HCT116 (cell line): ENCODE data around the gene LRRC61. TPM values are rescaled to one million over a fixed set of nuclear protein-coding genes. Genes with fewer than 3 reads are reported as not detected.
A peak's percentile ranks its signal among the peaks of the same experiment; 100 is the strongest.

Experiments used
- ATAC-seq: fragments of 200-7000 bp; cut with Tn5 transposase; 2 replicates; pipeline ENCODE4 v1.9.1; 2020; ENCODE audit warnings: mild to moderate bottlenecking, moderate library complexity
- Bru-seq: library from RNA; stranded (reverse); fragments of 400-500 nt; gene quantifications from one replicate; lab custom pipeline; 2021; lab: Mats Ljungman, UMichigan
- BruChase-seq, 2 experiments: library from RNA; stranded (reverse); fragments of 400-500 nt; gene quantifications; one replicate each; lab custom pipeline; 2021; lab: Mats Ljungman, UMichigan
- BruUV-seq: library from RNA; stranded (reverse); fragments of 400-500 nt; replicated peaks from 2 replicates; lab custom pipeline; 2021; lab: Mats Ljungman, UMichigan
- CTCF ChIA-PET: fragments of 300-600 bp; sonication (Branson Sonifier 250); formaldehyde crosslinking; loops from one replicate; lab custom pipeline; 2021; ENCODE audit warnings: antibody characterized with exemption; lab: Charles Lee
- POLR2A ChIA-PET: fragments of 300-600, 350-600 bp; sonication (Branson Sonifier 250); formaldehyde crosslinking; loops from one replicate; lab custom pipeline; 2021; ENCODE audit warnings: antibody characterized with exemption; lab: Charles Lee
- RAD21 ChIA-PET, 2 experiments: fragments of 300-600 bp; sonication (Branson Sonifier 250); formaldehyde crosslinking; loops; one replicate each; lab custom pipeline; 2023; ENCODE audit warnings: low total read pairs in 2 of 2; ENCODE audit not compliant: uncharacterized antibody in 2 of 2, unreplicated experiment in 2 of 2, low non-redundant PET in 1 of 2; lab: Charles Lee
- DNase-seq: peaks from one replicate; pipeline ENCODE4 v3.0.0-alpha.2; 2010; ENCODE audit warnings: low read depth, low spot score
- H2AFZ ChIP-seq: fragments of 200-600 bp; shearing (Covaris generic), sonication (generic); 2 replicates; pipeline ENCODE4 v1.6.1; 2017; ENCODE audit warnings: low read depth, mixed run types, mixed read lengths, antibody characterized with exemption, low read length; ENCODE audit not compliant: poor library complexity, severe bottlenecking
- H3K27ac ChIP-seq: 2 replicates; pipeline ENCODE4 v1.5.1; 2012; ENCODE audit warnings: low read depth, low read length
- H3K27me3 ChIP-seq: fragments of 200-600 bp; sonication (generic); 2 replicates; pipeline ENCODE4 v1.6.1; 2016; ENCODE audit warnings: mixed run types, low read length, mixed read lengths; ENCODE audit not compliant: insufficient read depth
- H3K36me3 ChIP-seq, 2 experiments: fragments of 200-500 bp in 1 of 2; fragments of 200-600 bp in 1 of 2; sonication (Bioruptor generic) in 1 of 2; sonication (generic) in 1 of 2; 2 replicates each; pipeline versions ENCODE4 v1.5.1 to v1.6.1; 2014 to 2016; ENCODE audit warnings: low read length in 2 of 2, inconsistent platforms in 1 of 2, mixed read lengths in 1 of 2, mixed run types in 1 of 2; ENCODE audit not compliant: insufficient read depth in 2 of 2, control insufficient read depth in 1 of 2
- H3K4me1 ChIP-seq, 2 experiments: fragments of 200-600 bp in 1 of 2; sonication (generic) in 1 of 2; 2 replicates each; pipeline versions ENCODE4 v1.5.1 to v1.6.1; 2012 to 2017; ENCODE audit warnings: low read length in 2 of 2, inconsistent platforms in 1 of 2, mild to moderate bottlenecking in 1 of 2, mixed read lengths in 1 of 2, mixed run types in 1 of 2, moderate library complexity in 1 of 2; ENCODE audit not compliant: insufficient read depth in 2 of 2, control insufficient read depth in 1 of 2
- H3K4me2 ChIP-seq: fragments of 200-600 bp; sonication (generic); 2 replicates; pipeline ENCODE4 v1.6.1; 2017; ENCODE audit warnings: mixed run types, low read length, mixed read lengths
- H3K4me3 ChIP-seq, 2 experiments: fragments of 200-600 bp in 1 of 2; sonication (generic) in 1 of 2; replicated peaks in 1 of 2; 2 replicates each; pipeline ENCODE4 v1.5.1; 2011 to 2016; ENCODE audit warnings: low read length in 2 of 2, control low read depth in 1 of 2, low read depth in 1 of 2, mild to moderate bottlenecking in 1 of 2, mixed read lengths in 1 of 2, mixed run types in 1 of 2
- H3K79me2 ChIP-seq: fragments of 200-600 bp; sonication (generic); 2 replicates; pipeline ENCODE4 v1.6.1; 2017; ENCODE audit warnings: mild to moderate bottlenecking, mixed run types, low read length, moderate library complexity, mixed read lengths; ENCODE audit not compliant: insufficient read depth
- H3K9ac ChIP-seq: fragments of 200-600 bp; sonication (generic); 2 replicates; pipeline ENCODE4 v1.6.1; 2016; ENCODE audit warnings: low read length, mixed read lengths
- H3K9me2 ChIP-seq: fragments of 200-600 bp; sonication (generic), shearing (Covaris generic); 2 replicates; pipeline ENCODE4 v1.6.1; 2017; ENCODE audit warnings: mixed run types, mild to moderate bottlenecking, moderate library complexity; ENCODE audit not compliant: insufficient read depth
- H3K9me3 ChIP-seq, 2 experiments: fragments of 200-500 bp in 1 of 2; fragments of 200-600 bp in 1 of 2; sonication (Bioruptor generic) in 1 of 2; sonication (generic) in 1 of 2; 2 replicates each; pipeline ENCODE4 v1.6.1; 2014 to 2017; ENCODE audit warnings: low read length in 2 of 2, mixed read lengths in 2 of 2, inconsistent platforms in 1 of 2, low read depth in 1 of 2, mild to moderate bottlenecking in 1 of 2, mixed run types in 1 of 2, moderate library complexity in 1 of 2; ENCODE audit not compliant: control insufficient read depth in 1 of 2, insufficient read depth in 1 of 2
- H4K20me1 ChIP-seq: fragments of 200-600 bp; sonication (generic), shearing (Covaris generic); 2 replicates; pipeline ENCODE4 v1.6.1; 2017; ENCODE audit warnings: mixed run types, mild to moderate bottlenecking, moderate library complexity; ENCODE audit not compliant: insufficient read depth
- CBX3 ChIP-seq: IDR thresholded peaks from 2 replicates; pipeline ENCODE4 v1.6.1; 2012; ENCODE audit warnings: low read depth
- EGR1 ChIP-seq: IDR thresholded peaks from 2 replicates; pipeline ENCODE4 v1.6.1; 2012; ENCODE audit warnings: low read depth
- EZH2 ChIP-seq: fragments of 200-600 bp; sonication (generic); IDR thresholded peaks from 2 replicates; pipeline ENCODE4 v1.6.1; 2017; ENCODE audit warnings: antibody characterized with exemption, mixed run types
- POLR2A ChIP-seq: IDR thresholded peaks from 2 replicates; pipeline ENCODE4 v1.7.0; 2011; ENCODE audit warnings: borderline replicate concordance; ENCODE audit not compliant: insufficient read depth, insufficient read length; ENCODE audit errors: extremely low read depth
- POLR2AphosphoS5 ChIP-seq: IDR thresholded peaks from 2 replicates; pipeline ENCODE4 v1.6.1; 2011; ENCODE audit warnings: mild to moderate bottlenecking, low read depth, low read length, moderate library complexity
- RAD21 ChIP-seq: IDR thresholded peaks from 2 replicates; pipeline ENCODE4 v1.6.1; 2012; ENCODE audit warnings: low read depth, mild to moderate bottlenecking
- SIN3A ChIP-seq: IDR thresholded peaks from 2 replicates; pipeline ENCODE4 v1.6.1; 2012; ENCODE audit warnings: low read depth
- TCF7L2 ChIP-seq: IDR thresholded peaks from 2 replicates; pipeline ENCODE4 v1.7.0; 2011; ENCODE audit warnings: borderline replicate concordance, inconsistent platforms; ENCODE audit not compliant: insufficient read depth, insufficient read length; ENCODE audit errors: extremely low read depth
- YY1 ChIP-seq: IDR thresholded peaks from 2 replicates; pipeline ENCODE4 v1.6.1; 2011; ENCODE audit warnings: low read length, low read depth, moderate library complexity, mild to moderate bottlenecking; ENCODE audit not compliant: insufficient replicate concordance; ENCODE audit errors: extremely low read depth
- ZFX ChIP-seq: fragments of 450-650 bp; IDR thresholded peaks from 2 replicates; pipeline ENCODE4 v1.6.1; 2017
- ZNF274 ChIP-seq: fragments of 200-500 bp; sonication (Bioruptor generic); IDR thresholded peaks from 2 replicates; pipeline ENCODE4 v1.6.1; 2014; ENCODE audit warnings: mild to moderate bottlenecking, low read depth, low read length, inconsistent platforms
- intact Hi-C: fragments of 100-400 bp; cut with micrococcal nuclease; formaldehyde crosslinking; loops from 2 replicates; pipeline ENCODE4 v1.10.0; 2022
- long read RNA-seq: library from polyadenylated mRNA; unstranded; transcript quantifications from one replicate; pipeline ENCODE4 v2.0.0, GENCODE V29; 2021; ENCODE audit not compliant: unreplicated experiment
- polyA plus RNA-seq: library from polyadenylated mRNA; unstranded; fragments of >200 nt; gene quantifications from 2 replicates; pipeline ENCODE4 v1.2.1, GENCODE V29; 2012; ENCODE audit warnings: missing spikeins
- total RNA-seq: library from RNA; stranded (reverse); gene quantifications from one replicate; pipeline ENCODE4 v1.2.1, GENCODE V29; 2021; ENCODE audit not compliant: unreplicated experiment
- TF ChIP-seq, protein P1 (sequence below): IDR thresholded peaks from 2 replicates; pipeline ENCODE4 v1.6.1; 2012
- TF ChIP-seq, protein P2 (sequence below): IDR thresholded peaks from 2 replicates; pipeline ENCODE4 v1.6.1; 2012

The LRRC61 gene
- 12.0 TPM for total RNA-seq
- 13.4 and 14.7 TPM in 2 replicates for polyA plus RNA-seq
- Bru-seq, nascent RNA = percentile 60 among the genes with signal in this experiment
- BruChase-seq, experiment 1, labeled RNA remaining after a 6-hour chase = percentile 61 among the genes with signal in this experiment
- percentile 59 among the genes with signal in this experiment for BruChase-seq, experiment 2, labeled RNA remaining after a 2-hour chase
- long read RNA-seq, transcript LRRC61-202 (3 exons, 1,877 nt) = major isoform, 14 of 31 reads
- long read RNA-seq, transcript LRRC61-203 (3 exons, 667 nt) = minor isoform, 9 of 31 reads
- long read RNA-seq, partial matches to known transcripts = 4 of 31 reads
- long read RNA-seq, other reads (novel, unspliced or antisense) = 4 of 31 reads

DNA sequence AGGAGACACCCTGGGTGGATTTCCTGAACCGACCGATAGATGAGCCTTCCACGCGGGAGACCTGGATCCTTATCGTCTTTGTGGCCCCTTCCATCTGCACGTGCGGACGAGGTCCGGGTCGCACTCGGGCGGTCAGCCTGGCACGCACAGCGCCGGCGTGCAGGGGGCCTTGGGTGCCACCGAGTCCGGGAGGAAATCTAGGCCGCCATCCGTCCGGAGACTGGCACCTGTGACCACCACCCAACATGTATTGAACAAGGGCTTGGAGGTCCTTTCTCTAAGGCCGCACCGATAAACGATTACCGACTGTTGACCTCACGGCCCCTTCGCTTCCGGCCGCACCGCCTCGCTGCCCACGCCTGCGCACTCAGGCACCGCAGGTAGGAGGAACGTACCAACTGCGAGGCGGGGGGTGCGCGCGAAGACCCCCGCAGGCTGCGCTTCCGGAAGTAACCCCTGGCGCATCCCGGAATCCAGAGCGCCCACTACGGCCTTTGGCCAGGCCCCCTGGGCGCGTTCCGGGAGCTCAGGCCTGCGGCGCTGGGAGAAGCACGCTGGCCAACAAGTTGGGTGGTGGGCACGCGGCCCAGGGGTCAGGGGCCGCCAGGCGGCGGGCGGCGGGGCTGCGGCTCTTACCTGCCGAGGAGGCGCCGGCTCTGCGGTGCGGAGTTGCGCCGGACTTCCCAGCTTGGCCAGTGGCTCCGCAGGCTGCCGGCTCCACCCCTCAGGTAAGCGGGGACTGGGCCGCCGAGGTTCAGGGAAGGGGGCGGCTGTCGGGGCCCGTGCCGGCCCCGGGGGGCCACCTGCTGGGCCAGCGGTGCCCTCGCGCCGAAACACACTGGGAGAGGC is at the start of gene LRRC61, which contains the start of gene ACTR3C:
TSS of gene LRRC61 (plus strand) at position 523 of the 849 bp plus-strand sequence. CDS start 13,507 bp downstream, outside the sequence.
TSS of gene ACTR3C (minus strand) at position 713 of the 849 bp plus-strand sequence. CDS start 28,249 bp downstream, outside the sequence.
- no peaks in the 10 kb centered on the region for H3K27me3 ChIP-seq
- intact Hi-C loops = no loop called here
- TSS peak; percentile 85 for BruUV-seq
- H3K9ac ChIP-seq = peak within 1 kb of the TSS; percentile 79
- RAD21 ChIA-PET = no interaction called here
- H3K9me3 ChIP-seq = no peaks in the 10 kb centered on the region
- CTCF ChIA-PET = no interaction called here
- no peak for DNase-seq
- H3K27ac ChIP-seq = peak within 1 kb of the TSS; percentile 90
- POLR2A ChIA-PET = no interaction called here
- H3K4me1 ChIP-seq = peaks cover 8 to 36% of the 10 kb centered on the region in 2 experiments; a peak in 3 of 4 replicates
- peak; percentile 71 for ATAC-seq
- H3K4me3 ChIP-seq = peak within 1 kb of the TSS; percentile 59 to 69
- H3K4me2 ChIP-seq = peak within 1 kb of the TSS; percentile 76
- H3K79me2 ChIP-seq = peaks cover 14% of the 10 kb centered on the region
- H3K9me2 ChIP-seq = no peaks in the 10 kb centered on the region
- no peak within 1 kb of the TSS for H2AFZ ChIP-seq
- TF ChIP-seq YY1 (no peak), EZH2 (no peak), EGR1 (peak; percentile 48; the same call in 1 of the 2 replicates), ZNF274 (no peak), CBX3 (no peak), SIN3A (peak; percentile 46), POLR2AphosphoS5 (peak; percentile 49; the same call in 1 of the 2 replicates), ZFX (peak; percentile 71), RAD21 (peak; percentile 29; the same call in 1 of the 2 replicates), POLR2A (peak; percentile 70), TCF7L2 (peak; percentile 34)
- TF ChIP-seq, protein P1, sequence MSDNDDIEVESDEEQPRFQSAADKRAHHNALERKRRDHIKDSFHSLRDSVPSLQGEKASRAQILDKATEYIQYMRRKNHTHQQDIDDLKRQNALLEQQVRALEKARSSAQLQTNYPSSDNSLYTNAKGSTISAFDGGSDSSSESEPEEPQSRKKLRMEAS = peak; percentile 79
- TF ChIP-seq, protein P2, sequence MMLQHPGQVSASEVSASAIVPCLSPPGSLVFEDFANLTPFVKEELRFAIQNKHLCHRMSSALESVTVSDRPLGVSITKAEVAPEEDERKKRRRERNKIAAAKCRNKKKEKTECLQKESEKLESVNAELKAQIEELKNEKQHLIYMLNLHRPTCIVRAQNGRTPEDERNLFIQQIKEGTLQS = no peak
- H4K20me1 ChIP-seq = no peaks in the 10 kb centered on the region
- H3K36me3 ChIP-seq = peaks cover 0 to 3% of the 10 kb centered on the region in 2 experiments; a peak in 1 of 4 replicates
